KMS-11 (cell line): ENCODE results near the gene CRLF1.

Experiments used
- H2AFZ ChIP-seq: fragments of 200-600 bp; sonication (generic); 2 replicates; pipeline ENCODE4 v1.6.1; 2016; ENCODE audit warnings: antibody characterized with exemption, mixed run types, low read depth
- H3K27ac ChIP-seq: fragments of 200-600 bp; sonication (generic); 2 replicates; pipeline ENCODE4 v1.6.1; 2016; ENCODE audit warnings: mild to moderate bottlenecking, mixed run types
- H3K27me3 ChIP-seq: fragments of 200-600 bp; sonication (generic); 2 replicates; pipeline ENCODE4 v1.6.1; 2017; ENCODE audit warnings: mild to moderate bottlenecking, low read depth, mixed run types, moderate library complexity; ENCODE audit not compliant: insufficient read depth
- H3K36me3 ChIP-seq: fragments of 200-600 bp; sonication (generic); 2 replicates; pipeline ENCODE4 v1.6.1; 2017; ENCODE audit warnings: mild to moderate bottlenecking, mixed run types; ENCODE audit not compliant: insufficient read depth
- H3K4me1 ChIP-seq: fragments of 200-600 bp; sonication (generic); 2 replicates; pipeline ENCODE4 v1.6.1; 2016; ENCODE audit warnings: mild to moderate bottlenecking, low read depth, mixed run types; ENCODE audit not compliant: poor library complexity, severe bottlenecking
- H3K4me2 ChIP-seq: fragments of 200-600 bp; sonication (generic); 2 replicates; pipeline ENCODE4 v1.7.0; 2016; ENCODE audit warnings: mild to moderate bottlenecking, mixed run types
- H3K4me3 ChIP-seq: fragments of 200-600 bp; sonication (generic); IDR thresholded peaks from 2 replicates; pipeline ENCODE4 v1.6.1; 2017; ENCODE audit warnings: low read depth, low read length, mixed read lengths; ENCODE audit not compliant: insufficient read depth
- H3K79me2 ChIP-seq: fragments of 200-600 bp; sonication (generic); 2 replicates; pipeline ENCODE4 v1.6.1; 2016; ENCODE audit warnings: low read depth, mixed run types; ENCODE audit not compliant: insufficient read depth
- H3K9ac ChIP-seq: fragments of 200-600 bp; sonication (generic); 2 replicates; pipeline ENCODE4 v1.6.1; 2016; ENCODE audit warnings: mild to moderate bottlenecking, mixed run types
- H4K20me1 ChIP-seq: fragments of 200-600 bp; sonication (generic); 2 replicates; pipeline ENCODE4 v1.6.1; 2016; ENCODE audit warnings: mild to moderate bottlenecking, mixed run types; ENCODE audit not compliant: insufficient read depth
- TF ChIP-seq, protein P1 (sequence below): fragments of 200-600 bp; sonication (generic); conservative IDR thresholded peaks from 2 replicates; pipeline ENCODE4 v1.6.1; 2017; ENCODE audit warnings: low read depth, mild to moderate bottlenecking, antibody characterized with exemption, low read length, moderate library complexity, mixed read lengths

CRLF1 gene

DNA sequence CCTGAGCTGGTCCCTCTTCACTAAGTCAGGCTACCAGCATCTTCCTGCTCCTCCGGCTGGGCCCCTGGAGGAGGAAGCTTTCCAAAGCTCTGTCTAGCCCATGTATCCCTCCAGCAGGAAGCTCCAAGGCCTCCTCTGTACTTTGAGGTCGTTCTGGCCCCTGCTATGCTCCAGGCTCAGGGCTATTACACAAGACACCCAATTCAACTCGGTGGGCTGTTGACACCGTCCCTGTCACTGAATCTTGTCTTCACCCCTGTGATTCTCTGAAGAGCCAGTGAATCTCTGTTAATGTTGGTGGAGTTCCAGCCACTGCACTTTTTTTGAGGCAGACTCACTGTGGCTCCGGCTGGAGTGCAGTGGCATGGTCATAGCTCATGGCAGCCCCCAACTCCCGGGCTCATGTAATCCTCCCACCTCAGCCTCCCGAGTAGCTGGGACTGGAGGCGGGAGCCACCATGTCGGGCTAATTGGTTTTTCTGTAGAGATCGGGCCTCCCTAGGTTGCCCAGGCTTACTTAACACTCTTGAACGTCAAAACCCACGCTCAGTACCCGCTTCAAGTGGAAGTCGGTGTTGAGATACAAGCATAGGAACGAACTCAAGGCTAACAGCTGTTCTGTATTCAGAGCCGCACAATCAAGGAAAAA lies 18.5 kb downstream of the CRLF1 start:
- Histone ChIP-seq H3K4me1 (peaks cover 14% of the 10 kb centered on the region), H3K4me2 (peak overlapping the region; percentile 62; the same call in 1 of the 2 replicates), H3K27me3 (no peaks in the 10 kb centered on the region), H3K27ac (peak overlapping the region; percentile 94), H3K9ac (peak overlapping the region; percentile 89; the same call in 1 of the 2 replicates), H2AFZ (peak overlapping the region; percentile 79), H3K36me3 (no peaks in the 10 kb centered on the region), H4K20me1 (no peaks in the 10 kb centered on the region), H3K79me2 (peaks cover 10% of the 10 kb centered on the region), H3K4me3 (no peak overlapping the region)
- TF ChIP-seq, protein P1, sequence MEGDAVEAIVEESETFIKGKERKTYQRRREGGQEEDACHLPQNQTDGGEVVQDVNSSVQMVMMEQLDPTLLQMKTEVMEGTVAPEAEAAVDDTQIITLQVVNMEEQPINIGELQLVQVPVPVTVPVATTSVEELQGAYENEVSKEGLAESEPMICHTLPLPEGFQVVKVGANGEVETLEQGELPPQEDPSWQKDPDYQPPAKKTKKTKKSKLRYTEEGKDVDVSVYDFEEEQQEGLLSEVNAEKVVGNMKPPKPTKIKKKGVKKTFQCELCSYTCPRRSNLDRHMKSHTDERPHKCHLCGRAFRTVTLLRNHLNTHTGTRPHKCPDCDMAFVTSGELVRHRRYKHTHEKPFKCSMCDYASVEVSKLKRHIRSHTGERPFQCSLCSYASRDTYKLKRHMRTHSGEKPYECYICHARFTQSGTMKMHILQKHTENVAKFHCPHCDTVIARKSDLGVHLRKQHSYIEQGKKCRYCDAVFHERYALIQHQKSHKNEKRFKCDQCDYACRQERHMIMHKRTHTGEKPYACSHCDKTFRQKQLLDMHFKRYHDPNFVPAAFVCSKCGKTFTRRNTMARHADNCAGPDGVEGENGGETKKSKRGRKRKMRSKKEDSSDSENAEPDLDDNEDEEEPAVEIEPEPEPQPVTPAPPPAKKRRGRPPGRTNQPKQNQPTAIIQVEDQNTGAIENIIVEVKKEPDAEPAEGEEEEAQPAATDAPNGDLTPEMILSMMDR: no peak

DNA sequence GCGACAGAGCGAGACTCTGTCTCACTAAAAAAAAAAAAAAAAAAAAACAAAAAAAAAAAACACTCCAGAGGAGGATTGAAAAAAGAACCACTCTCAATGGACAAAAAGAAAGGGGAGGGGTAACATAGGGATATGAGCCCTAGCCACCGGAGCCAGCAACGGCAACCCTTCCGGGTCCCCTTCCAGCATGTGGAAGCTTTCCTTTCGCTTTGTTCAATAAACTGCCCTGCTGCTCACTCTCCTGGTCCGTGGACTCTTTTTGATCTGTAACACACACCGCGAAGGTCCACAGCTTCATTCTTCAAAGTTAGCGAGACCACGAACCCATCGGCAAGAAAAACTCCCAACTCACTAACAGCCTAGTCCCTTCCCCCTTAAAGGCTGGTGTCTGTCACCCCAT lies 19.0 kb downstream of the CRLF1 start:
- H3K27ac ChIP-seq: no peak overlapping the region
- H3K4me3 ChIP-seq: no peak overlapping the region

DNA sequence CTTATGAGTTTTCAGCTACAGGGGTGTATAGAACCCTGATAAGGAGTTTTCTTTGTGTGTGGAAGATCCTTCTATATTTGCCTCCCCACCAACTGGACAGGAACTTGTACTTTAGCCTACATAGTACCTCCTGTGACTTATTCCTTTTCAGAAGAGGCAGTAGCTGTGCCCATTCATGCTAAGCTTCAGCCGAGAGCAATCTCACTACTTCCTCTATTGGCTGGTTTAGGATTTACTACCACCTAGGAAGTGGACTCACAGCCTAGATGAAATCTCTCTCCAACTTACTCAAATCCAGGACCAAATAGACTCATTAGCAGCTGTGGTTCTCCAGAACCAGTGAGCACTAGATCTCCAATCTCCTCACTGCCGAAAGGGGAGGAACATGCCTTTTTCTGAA lies 20.3 kb downstream of the CRLF1 start:
- Histone ChIP-seq H3K4me3 (no peak overlapping the region), H4K20me1 (no peaks in the 10 kb centered on the region), H3K27ac (no peak overlapping the region), H2AFZ (no peak overlapping the region), H3K4me1 (peaks cover 14% of the 10 kb centered on the region), H3K27me3 (no peaks in the 10 kb centered on the region), H3K36me3 (no peaks in the 10 kb centered on the region), H3K9ac (no peak overlapping the region), H3K79me2 (peaks cover 10% of the 10 kb centered on the region), H3K4me2 (no peak overlapping the region)
- TF ChIP-seq, protein P1: no peak

More for the DNA sequence above, 19.0 kb downstream of the CRLF1 start:
- peak overlapping the region; percentile 62; the same call in 1 of the 2 replicates for H3K4me2 ChIP-seq
- TF ChIP-seq, protein P1: no peak
- peaks cover 14% of the 10 kb centered on the region for H3K4me1 ChIP-seq
- peaks cover 10% of the 10 kb centered on the region for H3K79me2 ChIP-seq
- no peaks in the 10 kb centered on the region for H3K36me3 ChIP-seq
- no peak overlapping the region for H2AFZ ChIP-seq
- no peaks in the 10 kb centered on the region for H3K27me3 ChIP-seq
- no peaks in the 10 kb centered on the region for H4K20me1 ChIP-seq
- H3K9ac ChIP-seq: peak overlapping the region; percentile 89; the same call in 1 of the 2 replicates

DNA sequence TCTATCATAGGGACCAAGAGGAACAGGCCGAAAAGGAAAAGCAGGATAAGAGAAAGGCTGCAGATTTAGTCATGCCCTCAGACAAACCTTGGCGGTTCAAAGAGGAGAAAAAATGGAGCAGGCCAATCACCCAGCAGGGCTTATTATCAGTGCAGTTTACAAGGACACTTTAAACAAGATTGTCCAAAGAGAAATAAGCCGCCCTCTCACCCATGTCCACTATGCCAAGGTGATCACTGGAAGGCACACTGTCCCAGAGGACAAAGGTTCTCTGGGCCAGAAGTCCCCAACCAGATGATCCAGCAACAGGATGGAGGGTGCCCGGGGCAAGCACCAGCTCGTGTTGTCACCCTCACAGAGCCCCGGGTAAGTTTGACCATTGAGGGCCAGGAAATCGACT lies 26.3 kb downstream of the CRLF1 start:
- H3K4me3 ChIP-seq: no peak overlapping the region
- no peak overlapping the region for H3K27ac ChIP-seq
- H4K20me1 ChIP-seq: no peaks in the 10 kb centered on the region
- peaks cover 10% of the 10 kb centered on the region; the same call in 1 of the 2 replicates for H3K36me3 ChIP-seq
- no peak overlapping the region for H3K9ac ChIP-seq
- peaks cover 48% of the 10 kb centered on the region for H3K4me1 ChIP-seq
- H2AFZ ChIP-seq: no peak overlapping the region
- H3K27me3 ChIP-seq: no peaks in the 10 kb centered on the region
- H3K79me2 ChIP-seq: 0 out of 2 replicates have a peak, but pooled peaks cover 2% of the 10 kb centered on the region
- TF ChIP-seq, protein P1: no peak
- H3K4me2 ChIP-seq: no peak overlapping the region
